Spleen (tissue), 7 donors: ENCODE measurements around the gene HOXB7.

Experiments used
- POLR2AphosphoS5 ChIP-seq, 3 donors: sonication (generic); formaldehyde crosslinking; IDR thresholded peaks; one replicate each; pipeline ENCODE4 v1.5.1; 2017; ENCODE audit warnings: antibody characterized with exemption in 3 of 3
- TF ChIP-seq, protein P1 (sequence below), 11 experiments: fragments of 200-600 bp in 7 of 11; fragments of 450-650 bp in 4 of 11; sonication (generic) in 4 of 11; IDR thresholded peaks in 8 of 11; conservative IDR thresholded peaks in 3 of 11; 1 replicate in 7 of 11; 2 replicates in 4 of 11; pipeline versions ENCODE4 v1.4.0 to v1.8.0; 2016 to 2021; ENCODE audit warnings: antibody characterized with exemption in 11 of 11, inconsistent platforms in 4 of 11, mild to moderate bottlenecking in 1 of 11
- donor health status: DM: no; HTN: no; CAD: no; lungs with moderate emphysema.
- donor health status: DM: no; HTN: no; CAD: no.
- donor health status: DM: no; HTN: no; CAD: no.

DNA sequence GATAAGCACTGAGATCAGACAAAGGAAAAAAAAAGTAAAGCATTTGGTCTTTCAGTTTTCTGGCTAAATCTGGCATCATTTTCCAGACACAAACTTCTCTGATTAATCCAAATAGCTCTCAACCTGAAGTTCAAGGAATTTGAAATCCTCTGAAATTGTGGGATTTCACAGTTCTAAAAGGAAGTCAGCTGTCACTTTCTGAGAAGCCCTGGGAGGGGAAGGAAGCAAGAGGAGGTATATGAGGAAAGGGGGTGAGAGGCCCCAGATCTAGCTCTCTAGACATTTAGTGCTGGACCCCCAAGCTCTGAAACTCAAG, 32.8 kb upstream of the HOXB7 start:
- TF ChIP-seq, protein P1, sequence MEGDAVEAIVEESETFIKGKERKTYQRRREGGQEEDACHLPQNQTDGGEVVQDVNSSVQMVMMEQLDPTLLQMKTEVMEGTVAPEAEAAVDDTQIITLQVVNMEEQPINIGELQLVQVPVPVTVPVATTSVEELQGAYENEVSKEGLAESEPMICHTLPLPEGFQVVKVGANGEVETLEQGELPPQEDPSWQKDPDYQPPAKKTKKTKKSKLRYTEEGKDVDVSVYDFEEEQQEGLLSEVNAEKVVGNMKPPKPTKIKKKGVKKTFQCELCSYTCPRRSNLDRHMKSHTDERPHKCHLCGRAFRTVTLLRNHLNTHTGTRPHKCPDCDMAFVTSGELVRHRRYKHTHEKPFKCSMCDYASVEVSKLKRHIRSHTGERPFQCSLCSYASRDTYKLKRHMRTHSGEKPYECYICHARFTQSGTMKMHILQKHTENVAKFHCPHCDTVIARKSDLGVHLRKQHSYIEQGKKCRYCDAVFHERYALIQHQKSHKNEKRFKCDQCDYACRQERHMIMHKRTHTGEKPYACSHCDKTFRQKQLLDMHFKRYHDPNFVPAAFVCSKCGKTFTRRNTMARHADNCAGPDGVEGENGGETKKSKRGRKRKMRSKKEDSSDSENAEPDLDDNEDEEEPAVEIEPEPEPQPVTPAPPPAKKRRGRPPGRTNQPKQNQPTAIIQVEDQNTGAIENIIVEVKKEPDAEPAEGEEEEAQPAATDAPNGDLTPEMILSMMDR (IDR thresholded peaks at IDR 0.05 in 8 of 11, conservative IDR thresholded peaks at IDR 0.05 in 3 of 11), result no peak
- TF ChIP-seq POLR2AphosphoS5 (IDR thresholded peaks at IDR 0.05), result no peak
